ENCODE measurements around the gene PAFAH2.

- no peak for TF ChIP-seq EZH2phosphoT487 (conservative IDR thresholded peaks at IDR 0.05; ENCODE audit: low read length)
- no peak for TF ChIP-seq CTCF (IDR thresholded peaks at IDR 0.05; ENCODE audit: insufficient read depth, low read length, poor library complexity, severe bottlenecking)
These were observed 4.5 kb downstream of the PAFAH2 start for GRCh38 chr1:25993197-25993951.
